IMR-90 (cell line): ENCODE results near the gene PLXNA4. TPM values are rescaled to one million over a fixed set of nuclear protein-coding genes. Genes with fewer than 3 reads are reported as not detected.
A peak's percentile ranks its signal among the peaks of the same experiment; 100 is the strongest.

Experiments used
- ATAC-seq: fragments of 200-7000 bp; cut with Tn5 transposase; 2 replicates; pipeline ENCODE4 v1.9.1; 2020; ENCODE audit warnings: low read depth, mild to moderate bottlenecking, moderate library complexity
- BruUV-seq: library from RNA; stranded (reverse); fragments of 400-500 nt; replicated peaks from 2 replicates; lab custom pipeline; 2021; lab: Mats Ljungman, UMichigan
- CTCF ChIA-PET: fragments of 300-600 bp; formaldehyde crosslinking; extraction: SDS; loops from one replicate; lab custom pipeline; 2021; ENCODE audit warnings: antibody characterized with exemption; lab: Yijun Ruan, JAX
- POLR2A ChIA-PET: fragments of 300-600 bp; sonication (Branson Sonifier 250); formaldehyde crosslinking; loops from one replicate; lab custom pipeline; 2022; ENCODE audit warnings: antibody characterized with exemption; ENCODE audit not compliant: unreplicated experiment; lab: Charles Lee
- DNase-seq: peaks from one replicate; pipeline ENCODE4 v3.0.0; 2013
- H2AFZ ChIP-seq: replicated peaks from 2 replicates; pipeline ENCODE3; 2013; ENCODE audit warnings: low read length, mild to moderate bottlenecking; ENCODE audit not compliant: poor library complexity
- H2AK5ac ChIP-seq: 2 replicates; pipeline ENCODE4 v1.6.1; 2013; ENCODE audit warnings: low read depth, low read length, inconsistent platforms
- H2AK9ac ChIP-seq: replicated peaks from 2 replicates; pipeline ENCODE3; 2013; ENCODE audit warnings: mild to moderate bottlenecking, low read depth, low read length, moderate library complexity; ENCODE audit not compliant: poor library complexity
- H2BK120ac ChIP-seq: 2 replicates; pipeline ENCODE4 v1.6.1; 2013; ENCODE audit warnings: low read depth, low read length, inconsistent platforms
- H2BK15ac ChIP-seq: 3 replicates; pipeline ENCODE4 v1.6.1; 2013; ENCODE audit warnings: low read depth, low read length, inconsistent platforms
- H2BK20ac ChIP-seq: 2 replicates; pipeline ENCODE4 v1.6.1; 2013; ENCODE audit warnings: low read depth, mild to moderate bottlenecking, inconsistent platforms, low read length, moderate library complexity
- H2BK5ac ChIP-seq: 2 replicates; pipeline ENCODE4 v1.6.1; 2013; ENCODE audit warnings: mild to moderate bottlenecking, low read depth, low read length, inconsistent platforms; ENCODE audit not compliant: poor library complexity, severe bottlenecking
- H3K14ac ChIP-seq: replicated peaks from 2 replicates; pipeline ENCODE4 v1.6.1; 2013; ENCODE audit warnings: low read depth, low read length, inconsistent platforms
- H3K18ac ChIP-seq: 2 replicates; pipeline ENCODE4 v1.6.1; 2013; ENCODE audit warnings: low read depth, low read length, control low read depth
- H3K23ac ChIP-seq: 2 replicates; pipeline ENCODE4 v1.6.1; 2013; ENCODE audit warnings: low read depth, low read length, inconsistent platforms
- H3K27ac ChIP-seq: 2 replicates; pipeline ENCODE4 v1.5.1; 2013; ENCODE audit warnings: mild to moderate bottlenecking, control low read depth, low read length; ENCODE audit not compliant: insufficient read depth
- H3K27me3 ChIP-seq: 2 replicates; pipeline ENCODE4 v1.6.1; 2013; ENCODE audit warnings: low read length; ENCODE audit not compliant: control insufficient read depth, insufficient read depth
- H3K36me3 ChIP-seq: 2 replicates; pipeline ENCODE4 v1.6.1; 2013; ENCODE audit warnings: low read length, mixed read lengths; ENCODE audit not compliant: control insufficient read depth, insufficient read depth
- H3K4ac ChIP-seq: 2 replicates; pipeline ENCODE4 v1.6.1; 2013; ENCODE audit warnings: low read depth, low read length, inconsistent platforms
- H3K4me1 ChIP-seq: 2 replicates; pipeline ENCODE4 v1.6.1; 2013; ENCODE audit warnings: low read length, mixed read lengths; ENCODE audit not compliant: control insufficient read depth, insufficient read depth
- H3K4me2 ChIP-seq: 2 replicates; pipeline ENCODE4 v1.6.1; 2013; ENCODE audit warnings: low read depth, mild to moderate bottlenecking, control low read depth, low read length, moderate library complexity
- H3K4me3 ChIP-seq: 2 replicates; pipeline ENCODE4 v1.5.1; 2013; ENCODE audit warnings: low read depth, mild to moderate bottlenecking, control low read depth, low read length, moderate library complexity; ENCODE audit not compliant: insufficient read depth
- H3K56ac ChIP-seq: 2 replicates; pipeline ENCODE4 v1.6.1; 2013; ENCODE audit warnings: low read length, inconsistent platforms; ENCODE audit not compliant: insufficient read depth; ENCODE audit errors: extremely low read depth
- H3K79me1 ChIP-seq, 2 experiments: 2 replicates each; pipeline ENCODE4 v1.6.1; 2013; ENCODE audit warnings: low read length in 2 of 2, inconsistent platforms in 1 of 2, low read depth in 1 of 2
- H3K9ac ChIP-seq: 2 replicates; pipeline ENCODE4 v1.6.1; 2013; ENCODE audit warnings: low read depth, low read length, control low read depth
- H3K9me1 ChIP-seq: 2 replicates; pipeline ENCODE4 v1.6.1; 2013; ENCODE audit warnings: low read length, inconsistent platforms; ENCODE audit not compliant: insufficient read depth
- H3K9me3 ChIP-seq: 2 replicates; pipeline ENCODE4 v1.6.1; 2013; ENCODE audit warnings: low read length; ENCODE audit not compliant: control insufficient read depth, insufficient read depth
- H4K20me1 ChIP-seq: 2 replicates; pipeline ENCODE4 v1.6.1; 2013; ENCODE audit warnings: low read length, inconsistent platforms; ENCODE audit not compliant: insufficient read depth
- H4K5ac ChIP-seq: 2 replicates; pipeline ENCODE4 v1.6.1; 2013; ENCODE audit warnings: mild to moderate bottlenecking, low read depth, low read length, control low read depth
- H4K8ac ChIP-seq, 2 experiments: 2 replicates each; pipeline ENCODE4 v1.6.1; 2013; ENCODE audit warnings: low read depth in 2 of 2, low read length in 2 of 2, control low read depth in 1 of 2, inconsistent platforms in 1 of 2
- H4K91ac ChIP-seq: 2 replicates; pipeline ENCODE4 v1.6.1; 2013; ENCODE audit warnings: low read depth, low read length, inconsistent platforms; ENCODE audit not compliant: insufficient read depth
- CHD1 ChIP-seq: IDR thresholded peaks from 2 replicates; pipeline ENCODE4 v1.6.1; 2012; ENCODE audit warnings: low read depth, low read length, improper control_type of control experiment
- ELK1 ChIP-seq: fragments of 150-350 bp; IDR thresholded peaks from 2 replicates; pipeline ENCODE4 v1.6.1; 2016; ENCODE audit warnings: low read depth, mild to moderate bottlenecking, low read length, moderate library complexity, borderline replicate concordance
- FOS ChIP-seq: fragments of 150-350 bp; IDR thresholded peaks from 2 replicates; pipeline ENCODE4 v1.6.1; 2016; ENCODE audit warnings: low read depth, low read length
- MXI1 ChIP-seq: IDR thresholded peaks from 2 replicates; pipeline ENCODE4 v1.6.1; 2012; ENCODE audit warnings: low read depth, mild to moderate bottlenecking, low read length, moderate library complexity, borderline replicate concordance
- USF2 ChIP-seq: fragments of 150-350 bp; IDR thresholded peaks from 2 replicates; pipeline ENCODE4 v1.6.1; 2017; ENCODE audit warnings: mild to moderate bottlenecking, antibody characterized with exemption, low read length, low read depth
- WGBS, 2 experiments: methylation state at CpG; one replicate each; pipeline versions ENCODE4 v1.1.5 to v1.1.7; 2013; ENCODE audit warnings: missing lambda C conversion rate in 2 of 2; ENCODE audit not compliant: insufficient read length in 1 of 2; ENCODE audit errors: extremely low coverage in 2 of 2; 5-methylcytosine and 5-hydroxymethylcytosine counted together
- dilution Hi-C: fragments of 300-500 bp; cut with HindIII; formaldehyde crosslinking; loops from one replicate; pipeline ENCODE4 v1.14.3; 2018; ENCODE audit warnings: low sequenced_read_pairs; ENCODE audit not compliant: unreplicated experiment
- in situ Hi-C: fragments of 300-500 bp; cut with MboI; formaldehyde crosslinking; loops from 3 replicates; pipeline ENCODE4 v1.14.3; 2019; ENCODE audit warnings: low sequenced_read_pairs, inconsistent platforms, mixed read lengths
- intact Hi-C: fragments of 100-400 bp; cut with micrococcal nuclease; formaldehyde crosslinking; loops from 2 replicates; pipeline ENCODE4 v1.10.0; 2022
- polyA plus RNA-seq, 3 experiments: library from polyadenylated mRNA; depleted of rRNA; stranded (reverse); fragments of >200 nt; gene quantifications; 2 replicates each; pipeline ENCODE4 v1.2.3, GENCODE V29; 2012; ENCODE audit warnings: low replicate concordance in 1 of 3
- total RNA-seq: library from RNA; depleted of rRNA; stranded (reverse); fragments of >200 nt; gene quantifications from 2 replicates; pipeline ENCODE4 v1.2.3, GENCODE V29; 2012

Gene PLXNA4
- total and polyA plus RNA-seq, 2 of the 4 experiments (the other 2 are of a cell fraction): under 0.01 TPM

- TF ChIP-seq ELK1 (no peak), FOS (no peak), USF2 (no peak), MXI1 (no peak), CHD1 (no peak)
- in situ Hi-C loops: no loop called here
- H3K4me1 ChIP-seq: no peaks in the 10 kb centered on the region
- H3K9me1 ChIP-seq: no peaks in the 10 kb centered on the region
- H3K79me1 ChIP-seq: no peaks in the 10 kb centered on the region
- H3K14ac ChIP-seq: no peak overlapping the region
- H3K9me3 ChIP-seq: no peaks in the 10 kb centered on the region
- H3K27ac ChIP-seq: no peak overlapping the region
- H4K5ac ChIP-seq: no peak overlapping the region
- H3K4ac ChIP-seq: no peak overlapping the region
- no CpG with 5 or more reads among the region's 4 CpGs for WGBS, 2 experiments
- H4K20me1 ChIP-seq: no peaks in the 10 kb centered on the region
- H2AFZ ChIP-seq: no peak overlapping the region
- no peaks in the 10 kb centered on the region for H3K36me3 ChIP-seq
- no peak overlapping the region for H2BK5ac ChIP-seq
- H2AK5ac ChIP-seq: no peak overlapping the region
- H4K8ac ChIP-seq: no peak overlapping the region
- DNase-seq: peak; percentile 33
- H2AK9ac ChIP-seq: no peak overlapping the region
- no peak overlapping the region for H3K23ac ChIP-seq
- H3K4me3 ChIP-seq: no peak overlapping the region
- no TSS peak for BruUV-seq
- no peaks in the 10 kb centered on the region for H3K27me3 ChIP-seq
- H3K9ac ChIP-seq: no peak overlapping the region
- dilution Hi-C loops: no loop called here
- intact Hi-C loops: no loop called here
- no peak for ATAC-seq
- POLR2A ChIA-PET: no interaction called here
- H2BK20ac ChIP-seq: no peak overlapping the region
- H3K56ac ChIP-seq: no peak overlapping the region
- H3K4me2 ChIP-seq: no peak overlapping the region
- H4K91ac ChIP-seq: no peak overlapping the region
- H2BK120ac ChIP-seq: no peak overlapping the region
- H2BK15ac ChIP-seq: no peak overlapping the region
- no peak overlapping the region for H3K18ac ChIP-seq
- CTCF ChIA-PET: no interaction called here
These were observed 27.7 kb downstream of the PLXNA4 start for GRCh38 chr7:132548489-132549078.
